ENCODE data around the gene CAMK1D.

DNA sequence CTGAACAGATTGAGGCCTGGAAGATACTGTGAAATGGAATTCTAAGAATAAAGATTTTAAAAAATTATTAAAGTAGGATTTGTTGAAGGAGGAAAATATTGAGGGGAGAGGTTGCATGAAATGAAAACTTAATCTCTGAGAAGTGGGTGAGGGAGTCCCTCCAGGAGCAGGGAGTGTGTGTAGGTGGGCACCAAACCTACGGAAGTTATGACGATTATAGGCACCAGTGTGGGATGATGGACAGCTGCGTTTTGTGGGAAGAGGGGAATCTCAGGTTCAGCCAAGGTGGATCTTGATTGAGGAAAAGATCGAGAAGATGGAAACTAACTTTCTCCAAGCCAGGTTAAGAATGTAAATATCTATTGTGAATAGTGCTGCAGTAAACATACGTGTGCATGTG is 405.7 kb downstream of the CAMK1D start:
- TF ChIP-seq CTCF (conservative IDR thresholded peaks at IDR 0.05; ENCODE audit: low read length) (no peak), EZH2phosphoT487 (IDR thresholded peaks at IDR 0.05; ENCODE audit: borderline replicate concordance, low read depth, low read length) (no peak)

Data from OCI-LY7 (cell line).